ENCODE data around the gene TNK1.

The TNK1 gene

DNA sequence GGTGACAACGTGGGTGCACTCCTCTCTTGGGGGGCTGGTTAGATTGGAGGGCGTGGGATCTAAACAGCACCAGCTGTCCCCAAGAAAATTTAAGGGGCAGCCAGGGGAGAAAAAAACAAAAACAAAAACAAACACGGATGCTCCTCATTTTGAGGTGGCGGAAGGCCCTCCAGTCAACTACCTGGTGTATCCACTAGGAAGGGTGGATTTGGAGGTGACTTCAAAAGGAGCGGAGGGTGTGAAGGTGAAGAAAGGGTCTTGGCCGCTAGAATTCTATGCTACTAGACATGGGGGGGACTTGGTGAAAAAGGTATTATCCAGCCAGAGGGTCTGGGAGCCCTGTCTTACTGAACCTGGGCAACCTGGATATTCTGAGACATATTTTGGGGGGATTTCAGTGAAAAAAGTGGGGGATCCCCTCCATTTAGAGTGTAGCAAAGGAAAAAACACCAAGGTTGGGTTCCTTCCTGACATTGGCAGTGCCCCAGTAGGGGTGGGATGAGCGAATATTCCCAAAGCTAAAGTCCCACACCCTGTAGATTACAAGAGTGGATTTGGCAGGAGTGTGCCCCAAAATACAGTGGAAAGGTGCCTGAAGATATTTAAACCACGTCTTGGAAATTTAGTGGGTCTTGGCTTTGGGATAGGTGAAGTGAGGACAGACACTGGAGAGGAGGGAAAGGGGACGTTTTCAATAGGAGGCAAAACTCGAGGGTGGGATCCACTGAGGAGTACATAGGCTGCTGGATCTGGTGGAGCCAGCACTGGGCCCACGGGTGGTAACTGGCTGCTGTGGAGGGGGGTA, 58.0 kb downstream of the TNK1 start:
- TF ChIP-seq, protein P1, sequence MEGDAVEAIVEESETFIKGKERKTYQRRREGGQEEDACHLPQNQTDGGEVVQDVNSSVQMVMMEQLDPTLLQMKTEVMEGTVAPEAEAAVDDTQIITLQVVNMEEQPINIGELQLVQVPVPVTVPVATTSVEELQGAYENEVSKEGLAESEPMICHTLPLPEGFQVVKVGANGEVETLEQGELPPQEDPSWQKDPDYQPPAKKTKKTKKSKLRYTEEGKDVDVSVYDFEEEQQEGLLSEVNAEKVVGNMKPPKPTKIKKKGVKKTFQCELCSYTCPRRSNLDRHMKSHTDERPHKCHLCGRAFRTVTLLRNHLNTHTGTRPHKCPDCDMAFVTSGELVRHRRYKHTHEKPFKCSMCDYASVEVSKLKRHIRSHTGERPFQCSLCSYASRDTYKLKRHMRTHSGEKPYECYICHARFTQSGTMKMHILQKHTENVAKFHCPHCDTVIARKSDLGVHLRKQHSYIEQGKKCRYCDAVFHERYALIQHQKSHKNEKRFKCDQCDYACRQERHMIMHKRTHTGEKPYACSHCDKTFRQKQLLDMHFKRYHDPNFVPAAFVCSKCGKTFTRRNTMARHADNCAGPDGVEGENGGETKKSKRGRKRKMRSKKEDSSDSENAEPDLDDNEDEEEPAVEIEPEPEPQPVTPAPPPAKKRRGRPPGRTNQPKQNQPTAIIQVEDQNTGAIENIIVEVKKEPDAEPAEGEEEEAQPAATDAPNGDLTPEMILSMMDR (IDR thresholded peaks at IDR 0.05; ENCODE audit: extremely low read depth, insufficient read depth, missing control alignments), result no peak

More for the DNA sequence above, 58.0 kb downstream of the TNK1 start:
- no peak for DNase-seq (ENCODE audit: low spot score)
- in situ Hi-C loops (cut with MboI; ENCODE audit: low pct_unique_long_range_greater_than_20kb, low sequenced_read_pairs, unreplicated experiment), result no loop called here
